HG03457 (cell line): Measurements from ENCODE around the gene LEMD1.

Experiments
- ATAC-seq: cut with Tn5 transposase; IDR thresholded peaks from one replicate; pipeline ENCODE4 v1.9.1; 2021; ENCODE audit warnings: moderate number of reproducible peaks; ENCODE audit not compliant: unreplicated experiment

Gene LEMD1

GRCh38 chr1:205337481-205337880, 84.4 kb downstream of the LEMD1 start:
- ATAC-seq, result no peak

GRCh38 chr1:205335692-205336091, 86.2 kb downstream of the LEMD1 start:
- ATAC-seq, result no peak

- ATAC-seq, result no peak
Measured at GRCh38 chr1:205332015-205332791, 89.7 kb downstream of the LEMD1 start.
